Measurements from ENCODE around the gene GOLGA5.
"Not testable (repeated sequence)": the region's sequence is repeated elsewhere in the genome, so short reads cannot be mapped to it uniquely, and the experiment has no call there.

The GOLGA5 gene

GRCh38 chr14:92759679-92760523 lies 34.2 kb upstream of the GOLGA5 start:
- H2BK15ac ChIP-seq (replicated peaks; ENCODE audit: low read depth): no peak overlapping the region
- H3K79me2 ChIP-seq (ENCODE audit: control insufficient read depth, insufficient read depth, low read length): no peaks in the 10 kb centered on the region
- no peak overlapping the region for H2AK5ac ChIP-seq (ENCODE audit: low read length)
- no peaks in the 10 kb centered on the region for H3K4me1 ChIP-seq (ENCODE audit: control insufficient read depth, low read depth, low read length)
- no peak overlapping the region for H3K56ac ChIP-seq (ENCODE audit: low read length)
- H3K27me3 ChIP-seq (ENCODE audit: insufficient read depth, low read length, poor library complexity): no peaks in the 10 kb centered on the region
- H4K5ac ChIP-seq (ENCODE audit: low read length): no peak overlapping the region
- H3K9ac ChIP-seq (ENCODE audit: low read length): no peak overlapping the region
- no peak overlapping the region for H2BK5ac ChIP-seq (ENCODE audit: low read length)
- DNase-seq: no peak
- no CpG with 5 or more reads among the region's 12 CpGs for WGBS (ENCODE audit: extremely low coverage, insufficient coverage, low lambda C conversion rate)
- H3K23ac ChIP-seq (ENCODE audit: low read length): no peak overlapping the region
- no peak overlapping the region for H3K18ac ChIP-seq (ENCODE audit: low read length)
- H3K79me1 ChIP-seq (ENCODE audit: low read length): no peaks in the 10 kb centered on the region
- H3K4ac ChIP-seq (ENCODE audit: low read depth, low read length): no peak overlapping the region
- H3K27ac ChIP-seq (ENCODE audit: low read depth, low read length): no peak overlapping the region
- no peaks in the 10 kb centered on the region for H3K36me3 ChIP-seq (ENCODE audit: control insufficient read depth, insufficient read depth, low read length)
- H4K8ac ChIP-seq (ENCODE audit: low read depth, low read length): no peak overlapping the region
- H3K4me2 ChIP-seq (ENCODE audit: low read length): no peak overlapping the region
- H3K4me3 ChIP-seq (ENCODE audit: low read length): no peak overlapping the region
- no peak overlapping the region for H2BK120ac ChIP-seq (ENCODE audit: low read depth, low read length)

- Histone ChIP-seq H3K79me1 (ENCODE audit: low read length) (no peaks in the 10 kb centered on the region), H3K79me2 (ENCODE audit: control insufficient read depth, insufficient read depth, low read length) (no peaks in the 10 kb centered on the region), H2AK5ac (ENCODE audit: low read length) (no peak overlapping the region), H3K4me3 (ENCODE audit: low read length) (no peak overlapping the region), H3K4ac (ENCODE audit: low read depth, low read length) (no peak overlapping the region), H3K4me1 (ENCODE audit: control insufficient read depth, low read depth, low read length) (no peaks in the 10 kb centered on the region), H2BK120ac (ENCODE audit: low read depth, low read length) (no peak overlapping the region), H2BK5ac (ENCODE audit: low read length) (no peak overlapping the region), H2BK15ac (replicated peaks; ENCODE audit: low read depth) (no peak overlapping the region), H3K9ac (ENCODE audit: low read length) (no peak overlapping the region), H4K8ac (ENCODE audit: low read depth, low read length) (no peak overlapping the region), H3K56ac (ENCODE audit: low read length) (no peak overlapping the region), H3K4me2 (ENCODE audit: low read length) (no peak overlapping the region), H4K5ac (ENCODE audit: low read length) (no peak overlapping the region), H3K27me3 (ENCODE audit: insufficient read depth, low read length, poor library complexity) (no peaks in the 10 kb centered on the region), H3K27ac (ENCODE audit: low read depth, low read length) (no peak overlapping the region), H3K36me3 (ENCODE audit: control insufficient read depth, insufficient read depth, low read length) (no peaks in the 10 kb centered on the region), H3K23ac (ENCODE audit: low read length) (no peak overlapping the region), H3K18ac (ENCODE audit: low read length) (no peak overlapping the region)
- peak; percentile 11 for DNase-seq
- WGBS (ENCODE audit: extremely low coverage, insufficient coverage, low lambda C conversion rate): no CpG with 5 or more reads among the region's 7 CpGs
Measured at GRCh38 chr14:92760524-92760805, 33.6 kb upstream of the GOLGA5 start.

- not testable (repeated sequence) for H4K5ac ChIP-seq (ENCODE audit: low read length); H3K27ac ChIP-seq (ENCODE audit: low read depth, low read length); H4K8ac ChIP-seq (ENCODE audit: low read depth, low read length); H3K36me3 ChIP-seq (ENCODE audit: control insufficient read depth, insufficient read depth, low read length); H3K79me1 ChIP-seq (ENCODE audit: low read length); H3K56ac ChIP-seq (ENCODE audit: low read length); H3K4me2 ChIP-seq (ENCODE audit: low read length); H3K79me2 ChIP-seq (ENCODE audit: control insufficient read depth, insufficient read depth, low read length); H3K18ac ChIP-seq (ENCODE audit: low read length); H3K4me1 ChIP-seq (ENCODE audit: control insufficient read depth, low read depth, low read length); H3K9ac ChIP-seq (ENCODE audit: low read length); H2AK5ac ChIP-seq (ENCODE audit: low read length); H3K4ac ChIP-seq (ENCODE audit: low read depth, low read length); H2BK120ac ChIP-seq (ENCODE audit: low read depth, low read length); H3K23ac ChIP-seq (ENCODE audit: low read length); H2BK15ac ChIP-seq (replicated peaks; ENCODE audit: low read depth); H2BK5ac ChIP-seq (ENCODE audit: low read length); H3K27me3 ChIP-seq (ENCODE audit: insufficient read depth, low read length, poor library complexity); H3K4me3 ChIP-seq (ENCODE audit: low read length)
- DNase-seq: peak; percentile 11
- WGBS (ENCODE audit: extremely low coverage, insufficient coverage, low lambda C conversion rate): no CpG with 5 or more reads among the region's 5 CpGs
Measured at GRCh38 chr14:92763666-92764631, 30.2 kb upstream of the GOLGA5 start.

GRCh38 chr14:92768236-92768635 lies 25.9 kb upstream of the GOLGA5 start:
- H3K4me1 ChIP-seq (ENCODE audit: control insufficient read depth, low read depth, low read length); H2AK5ac ChIP-seq (ENCODE audit: low read length); H3K23ac ChIP-seq (ENCODE audit: low read length); H4K5ac ChIP-seq (ENCODE audit: low read length); H3K4me3 ChIP-seq (ENCODE audit: low read length); H3K27me3 ChIP-seq (ENCODE audit: insufficient read depth, low read length, poor library complexity); H4K8ac ChIP-seq (ENCODE audit: low read depth, low read length); H3K18ac ChIP-seq (ENCODE audit: low read length); H3K4me2 ChIP-seq (ENCODE audit: low read length); H3K9ac ChIP-seq (ENCODE audit: low read length); H3K4ac ChIP-seq (ENCODE audit: low read depth, low read length); H2BK5ac ChIP-seq (ENCODE audit: low read length); H3K27ac ChIP-seq (ENCODE audit: low read depth, low read length); H2BK120ac ChIP-seq (ENCODE audit: low read depth, low read length); H3K36me3 ChIP-seq (ENCODE audit: control insufficient read depth, insufficient read depth, low read length); H3K79me2 ChIP-seq (ENCODE audit: control insufficient read depth, insufficient read depth, low read length); H2BK15ac ChIP-seq (replicated peaks; ENCODE audit: low read depth); DNase-seq; H3K79me1 ChIP-seq (ENCODE audit: low read length); H3K56ac ChIP-seq (ENCODE audit: low read length): not testable (repeated sequence)
- WGBS (ENCODE audit: extremely low coverage, insufficient coverage, low lambda C conversion rate): no CpG with 5 or more reads among the region's 1 CpG

GRCh38 chr14:92768795-92769194 lies 25.3 kb upstream of the GOLGA5 start:
- H4K5ac ChIP-seq (ENCODE audit: low read length): no peak overlapping the region
- H3K23ac ChIP-seq (ENCODE audit: low read length): no peak overlapping the region
- H4K8ac ChIP-seq (ENCODE audit: low read depth, low read length): no peak overlapping the region
- no peaks in the 10 kb centered on the region for H3K27me3 ChIP-seq (ENCODE audit: insufficient read depth, low read length, poor library complexity)
- H3K4me2 ChIP-seq (ENCODE audit: low read length): no peak overlapping the region
- no peak overlapping the region for H3K9ac ChIP-seq (ENCODE audit: low read length)
- H3K79me1 ChIP-seq (ENCODE audit: low read length): no peaks in the 10 kb centered on the region
- H3K36me3 ChIP-seq (ENCODE audit: control insufficient read depth, insufficient read depth, low read length): no peaks in the 10 kb centered on the region
- no peak overlapping the region for H3K4ac ChIP-seq (ENCODE audit: low read depth, low read length)
- WGBS (ENCODE audit: extremely low coverage, insufficient coverage, low lambda C conversion rate): no CpG with 5 or more reads among the region's 5 CpGs
- H3K4me1 ChIP-seq (ENCODE audit: control insufficient read depth, low read depth, low read length): no peaks in the 10 kb centered on the region
- no peak overlapping the region for H2AK5ac ChIP-seq (ENCODE audit: low read length)
- no peak overlapping the region for H3K4me3 ChIP-seq (ENCODE audit: low read length)
- no peak overlapping the region for H3K56ac ChIP-seq (ENCODE audit: low read length)
- H3K18ac ChIP-seq (ENCODE audit: low read length): no peak overlapping the region
- H2BK120ac ChIP-seq (ENCODE audit: low read depth, low read length): no peak overlapping the region
- no peak overlapping the region for H2BK5ac ChIP-seq (ENCODE audit: low read length)
- H3K27ac ChIP-seq (ENCODE audit: low read depth, low read length): no peak overlapping the region
- H3K79me2 ChIP-seq (ENCODE audit: control insufficient read depth, insufficient read depth, low read length): no peaks in the 10 kb centered on the region
- no peak overlapping the region for H2BK15ac ChIP-seq (replicated peaks; ENCODE audit: low read depth)
- no peak for DNase-seq
